Upper lobe of left lung (tissue), 4 donors: ENCODE data around the gene JRKL.

Experiments used
- CTCF ChIP-seq, 6 experiments: fragments of 450-650 bp in 4 of 6; fragments of 200-600 bp in 2 of 6; sonication (generic) in 2 of 6; IDR thresholded peaks; one replicate each; pipeline ENCODE4 v1.5.1; 2016 to 2019; ENCODE audit warnings: antibody characterized with exemption in 6 of 6
- POLR2A ChIP-seq, 4 donors: fragments of 450-650 bp; IDR thresholded peaks; one replicate each; pipeline ENCODE4 v1.5.1; 2016 to 2017; ENCODE audit warnings: antibody characterized with exemption in 4 of 4, mild to moderate bottlenecking in 2 of 4
- POLR2AphosphoS5 ChIP-seq, 2 donors: sonication (generic); formaldehyde crosslinking; IDR thresholded peaks; one replicate each; pipeline ENCODE4 v1.5.1; 2017; ENCODE audit warnings: antibody characterized with exemption in 2 of 2

- TF ChIP-seq POLR2AphosphoS5 (IDR thresholded peaks at IDR 0.05) (no peak), CTCF (IDR thresholded peaks at IDR 0.05) (no peak), POLR2A (IDR thresholded peaks at IDR 0.05) (no peak)
Observed at GRCh38 chr11:96397863-96398262, 8.1 kb downstream of the JRKL start.
